Psoas muscle (tissue), 8 donors: ENCODE data around the gene PCID2. TPM values are rescaled to one million over a fixed set of nuclear protein-coding genes. Genes with fewer than 3 reads are reported as not detected.

Experiments
- ATAC-seq, 4 donors: fragments of 200-7000 bp; cut with Tn5 transposase; one replicate each; pipeline ENCODE4 v1.9.1; 2020; ENCODE audit warnings: moderate library complexity in 3 of 4, mild to moderate bottlenecking in 2 of 4
- DNase-seq, 2 donors: peaks; one replicate each; pipeline ENCODE4 v3.0.0-alpha.2; 2020
- H3K27ac ChIP-seq: fragments of 200-600 bp; one replicate; pipeline ENCODE4 v1.8.0; 2022
- H3K27me3 ChIP-seq, 3 donors: fragments of 200-600 bp in 1 of 3; one replicate each; pipeline versions ENCODE4 v1.6.1 to v1.8.0; 2013 to 2022; ENCODE audit warnings: low read length in 2 of 3, mild to moderate bottlenecking in 2 of 3, moderate library complexity in 1 of 3; ENCODE audit not compliant: insufficient read depth in 3 of 3
- H3K36me3 ChIP-seq, 2 donors: fragments of 200-600 bp in 1 of 2; one replicate each; pipeline versions ENCODE4 v1.6.1 to v1.8.0; 2013 to 2022; ENCODE audit warnings: low read depth in 1 of 2, mild to moderate bottlenecking in 1 of 2, moderate library complexity in 1 of 2; ENCODE audit not compliant: insufficient read depth in 1 of 2
- H3K4me1 ChIP-seq: fragments of 200-600 bp; one replicate; pipeline ENCODE4 v1.8.0; 2022
- H3K4me3 ChIP-seq: fragments of 200-600 bp; one replicate; pipeline ENCODE4 v1.8.0; 2022; ENCODE audit warnings: mild to moderate bottlenecking
- H3K9me3 ChIP-seq: fragments of 200-600 bp; one replicate; pipeline ENCODE4 v1.8.0; 2022
- WGBS, 3 donors: extraction: QIAGEN DNeasy Blood & Tissue Kit; methylation state at CpG; one replicate each; pipeline versions ENCODE4 v1.1.6 to v1.1.7; 2013; 5-methylcytosine and 5-hydroxymethylcytosine counted together
- intact Hi-C, 2 donors: fragments of 100-400 bp; cut with DNase I; formaldehyde crosslinking; loops; one replicate each; pipeline versions ENCODE4 v1.11.0 to v1.14.2; 2022
- polyA plus RNA-seq, 3 donors: library from polyadenylated mRNA; stranded (reverse); fragments of 200-250 nt; gene quantifications; one replicate each; pipeline ENCODE4 v1.2.3, GENCODE V29; 2013
- total RNA-seq, 4 donors: library from RNA; stranded (reverse); fragmentation: NEBNext Ultra II Directional in 2 of 4; extraction: Animal tissue kit (Norgen Biotek cat#: 25700) in 2 of 4; gene quantifications; one replicate each; pipeline versions ENCODE4 v1.2.1 to v1.2.4, GENCODE V29; 2021 to 2023
- TF ChIP-seq, protein P1 (sequence below): fragments of 200-600 bp; IDR thresholded peaks from one replicate; pipeline ENCODE4 v1.8.0; 2022; ENCODE audit warnings: antibody characterized with exemption
- donor health status: healthy with polysubstance abuse.
- donor health status: DM: no; HTN: no; CAD: no; lungs with moderate emphysema.
- donor health status: Bipolar disorder and iron deficiency.
- donor health status: healthy.
- donor health status: DM: yes; HTN: yes; CAD: no.
- donor health status: DM: no; HTN: no; CAD: no.
- donor health status: DM: no; HTN: no; CAD: no.
- donor health status: DM: yes; HTN: yes; CAD: no.

Gene PCID2
- total and polyA plus RNA-seq, 7 donors = 19.9 to 37.1 (median 26.6) TPM

DNA sequence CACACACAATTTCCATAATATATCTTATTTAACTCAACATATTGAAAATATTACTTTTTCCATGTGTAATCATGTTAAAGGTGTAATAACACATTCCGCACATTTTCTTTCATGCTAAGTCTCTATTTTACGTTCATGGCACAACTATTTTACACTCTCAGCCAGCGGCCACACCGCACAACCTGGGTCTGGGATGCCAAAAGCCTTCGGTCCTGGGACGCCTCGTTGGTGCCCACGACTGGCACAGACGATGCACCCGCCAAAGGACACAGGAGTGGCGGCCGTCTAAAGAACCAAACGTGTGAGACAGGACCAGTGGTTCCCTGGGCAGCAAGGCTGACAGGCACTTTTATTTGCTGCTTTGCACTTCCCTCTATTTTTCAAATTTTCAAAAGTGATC is 60.1 kb downstream of the PCID2 start:
- Histone ChIP-seq H3K27ac (no peak overlapping the region), H3K36me3 (no peaks in the 10 kb centered on the region), H3K4me1 (peaks cover 10% of the 10 kb centered on the region), H3K4me3 (no peak overlapping the region), H3K27me3 (no peaks in the 10 kb centered on the region), H3K9me3 (no peaks in the 10 kb centered on the region)
- DNase-seq (no peak), ATAC-seq (no peak)
- TF ChIP-seq, protein P1, sequence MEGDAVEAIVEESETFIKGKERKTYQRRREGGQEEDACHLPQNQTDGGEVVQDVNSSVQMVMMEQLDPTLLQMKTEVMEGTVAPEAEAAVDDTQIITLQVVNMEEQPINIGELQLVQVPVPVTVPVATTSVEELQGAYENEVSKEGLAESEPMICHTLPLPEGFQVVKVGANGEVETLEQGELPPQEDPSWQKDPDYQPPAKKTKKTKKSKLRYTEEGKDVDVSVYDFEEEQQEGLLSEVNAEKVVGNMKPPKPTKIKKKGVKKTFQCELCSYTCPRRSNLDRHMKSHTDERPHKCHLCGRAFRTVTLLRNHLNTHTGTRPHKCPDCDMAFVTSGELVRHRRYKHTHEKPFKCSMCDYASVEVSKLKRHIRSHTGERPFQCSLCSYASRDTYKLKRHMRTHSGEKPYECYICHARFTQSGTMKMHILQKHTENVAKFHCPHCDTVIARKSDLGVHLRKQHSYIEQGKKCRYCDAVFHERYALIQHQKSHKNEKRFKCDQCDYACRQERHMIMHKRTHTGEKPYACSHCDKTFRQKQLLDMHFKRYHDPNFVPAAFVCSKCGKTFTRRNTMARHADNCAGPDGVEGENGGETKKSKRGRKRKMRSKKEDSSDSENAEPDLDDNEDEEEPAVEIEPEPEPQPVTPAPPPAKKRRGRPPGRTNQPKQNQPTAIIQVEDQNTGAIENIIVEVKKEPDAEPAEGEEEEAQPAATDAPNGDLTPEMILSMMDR = no peak
- intact Hi-C loops = loop anchor here in 1 of 2 donors (10.0 kb wide), 1 partner anchor 1684 kb away; no protein-coding TSS in a partner anchor
- WGBS, 3 donors = 87 to 91% (median 91%) methylated on average over 13 of the region's 13 CpGs

DNA sequence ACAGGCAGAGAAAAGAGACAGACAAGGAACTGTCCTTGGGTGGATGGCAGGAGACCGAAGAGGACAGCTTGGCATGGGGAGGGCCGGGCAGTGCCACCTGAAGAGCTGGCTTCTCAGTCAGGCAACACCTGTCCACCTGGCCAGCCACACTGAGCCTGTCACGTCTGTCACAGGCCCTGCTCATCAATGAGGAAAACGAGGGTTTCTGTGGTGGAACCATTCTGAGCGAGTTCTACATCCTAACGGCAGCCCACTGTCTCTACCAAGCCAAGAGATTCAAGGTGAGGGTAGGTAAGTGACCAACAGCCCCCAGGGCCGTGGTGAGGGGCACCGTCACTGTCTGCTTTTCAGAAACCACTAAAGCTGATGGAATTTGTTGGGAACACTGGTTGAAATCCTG is 61.3 kb downstream of the PCID2 start:
- TF ChIP-seq, protein P1 = no peak
- no peaks in the 10 kb centered on the region for H3K27me3 ChIP-seq
- 76 to 90% (median 80%) methylated on average over 8 of the region's 8 CpGs for WGBS, 3 donors
- no peaks in the 10 kb centered on the region for H3K36me3 ChIP-seq
- no peak for DNase-seq
- no peak overlapping the region for H3K4me3 ChIP-seq
- no peaks in the 10 kb centered on the region for H3K9me3 ChIP-seq
- H3K27ac ChIP-seq = no peak overlapping the region
- H3K4me1 ChIP-seq = no peaks in the 10 kb centered on the region
- intact Hi-C loops = loop anchor here in 1 of 2 donors (10.0 kb wide), 1 partner anchor 1682 kb away; no protein-coding TSS in a partner anchor
- ATAC-seq = no peak

DNA sequence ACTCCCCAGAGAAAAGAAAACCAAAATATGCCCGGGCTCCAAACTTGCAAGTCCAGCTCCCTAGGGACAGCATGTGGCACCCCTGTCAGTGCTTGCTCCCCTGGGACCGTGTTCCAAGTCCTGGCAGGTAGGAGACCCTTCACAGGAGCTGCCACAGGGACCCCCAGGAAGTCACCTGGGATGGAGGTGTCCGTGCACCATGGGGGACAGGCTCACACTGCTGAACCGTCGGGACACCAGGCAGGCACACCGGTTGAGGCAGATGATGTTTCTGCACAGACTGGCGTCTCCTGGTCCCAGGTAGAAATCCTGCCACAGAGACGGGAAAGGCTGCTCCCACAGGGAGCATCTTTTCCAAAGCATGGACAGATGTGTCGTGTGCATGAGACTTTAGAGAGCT is 61.7 kb downstream of the PCID2 start:
- no peak for DNase-seq

DNA sequence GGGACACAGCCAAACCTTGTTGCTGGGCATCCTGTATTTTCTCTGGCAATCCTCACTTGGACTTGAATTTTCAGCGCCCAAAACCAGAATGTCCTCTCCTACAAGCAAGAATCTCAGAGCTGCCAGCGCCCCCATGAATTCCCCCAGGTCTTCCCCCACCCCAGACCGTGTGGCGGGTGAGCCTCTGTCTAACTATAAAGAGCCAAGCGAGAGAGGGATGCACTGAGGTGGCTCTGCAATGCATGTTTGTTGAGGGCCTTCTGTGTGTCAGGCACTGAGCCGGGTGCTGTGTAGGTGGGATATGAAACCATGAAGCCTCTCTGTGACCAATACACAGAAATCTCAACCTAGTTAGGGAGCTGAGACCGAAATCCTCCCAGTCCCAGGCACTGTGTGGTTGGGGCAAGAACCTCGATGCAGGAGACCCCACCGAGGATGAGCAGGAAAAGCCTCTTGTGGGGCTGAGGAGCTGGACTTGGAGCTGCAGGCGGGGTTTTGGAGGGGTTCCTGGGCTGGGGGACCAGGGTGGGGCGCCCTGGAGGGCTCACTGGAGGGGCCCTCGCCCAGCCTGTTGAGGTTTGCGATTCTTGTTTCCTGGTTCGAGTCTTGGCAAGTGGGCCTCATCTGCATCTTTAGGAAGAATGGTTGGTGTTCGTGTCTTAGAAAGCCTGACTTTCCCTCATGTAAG is 62.4 kb downstream of the PCID2 start:
- DNase-seq (no peak), ATAC-seq (no peak)
- Histone ChIP-seq H3K27ac (no peak overlapping the region), H3K4me3 (no peak overlapping the region), H3K27me3 (no peaks in the 10 kb centered on the region), H3K9me3 (no peaks in the 10 kb centered on the region), H3K36me3 (no peaks in the 10 kb centered on the region), H3K4me1 (no peaks in the 10 kb centered on the region)
- TF ChIP-seq, protein P1 = no peak
- WGBS, 3 donors = 83 to 90% (median 87%) methylated on average over 15 of the region's 15 CpGs
- intact Hi-C loops = loop anchor here in 1 of 2 donors (10.0 kb wide), 1 partner anchor 1681 kb away; no protein-coding TSS in a partner anchor

More for the DNA sequence above, 61.7 kb downstream of the PCID2 start:
- Histone ChIP-seq H3K4me3 (no peak overlapping the region), H3K36me3 (no peaks in the 10 kb centered on the region), H3K27me3 (no peaks in the 10 kb centered on the region), H3K9me3 (no peaks in the 10 kb centered on the region), H3K27ac (no peak overlapping the region), H3K4me1 (no peaks in the 10 kb centered on the region)
- TF ChIP-seq, protein P1 = no peak
- intact Hi-C loops = loop anchor here in 1 of 2 donors (10.0 kb wide), 1 partner anchor 1682 kb away; no protein-coding TSS in a partner anchor
- ATAC-seq = no peak
- 81 to 88% (median 85%) methylated on average over 9 of the region's 9 CpGs for WGBS, 3 donors
